Caco-2 (cell line): ENCODE data around the gene ACAP3. TPM values are rescaled to one million over a fixed set of nuclear protein-coding genes. Genes with fewer than 3 reads are reported as not detected.

Experiments
- BruUV-seq: library from RNA; stranded (reverse); fragments of 400-500 nt; replicated peaks from 2 replicates; lab custom pipeline; 2021; lab: Mats Ljungman, UMichigan
- CTCF ChIA-PET: fragments of 300-600 bp; sonication (Branson Sonifier 250); formaldehyde crosslinking; loops from one replicate; lab custom pipeline; 2022; ENCODE audit warnings: antibody characterized with exemption; lab: Charles Lee
- POLR2A ChIA-PET: fragments of 300-600 bp; sonication (Branson Sonifier 250); formaldehyde crosslinking; loops from one replicate; lab custom pipeline; 2022; ENCODE audit warnings: antibody characterized with exemption; lab: Charles Lee
- DNase-seq, 2 experiments: peaks; one replicate each; pipeline versions ENCODE4 v3.0.0 to v3.0.0-alpha.2; 2020 to 2022
- H3K27me3 ChIP-seq: replicated peaks from 2 replicates; pipeline ENCODE4 v1.6.0; 2011; ENCODE audit warnings: low read length; ENCODE audit not compliant: control insufficient read depth, insufficient read depth
- H3K36me3 ChIP-seq: 2 replicates; pipeline ENCODE4 v1.5.1; 2011; ENCODE audit warnings: low read length; ENCODE audit not compliant: control insufficient read depth, insufficient read depth
- H3K4me1 ChIP-seq: fragments of 250-450 bp; sonication (Bioruptor Pico); 2 replicates; pipeline ENCODE4 v1.5.1; 2020; ENCODE audit warnings: mild to moderate bottlenecking
- H3K4me3 ChIP-seq: 2 replicates; pipeline ENCODE4 v1.5.1; 2011; ENCODE audit warnings: low read depth, mild to moderate bottlenecking, control low read depth, low read length
- H3K9me3 ChIP-seq: fragments of 250-450 bp; sonication (Bioruptor Pico); 2 replicates; pipeline ENCODE4 v1.5.1; 2020; ENCODE audit warnings: mild to moderate bottlenecking, moderate library complexity
- H3K27ac Mint-ChIP-seq: one replicate; pipeline ENCODE4 v1.8.0; 2022; ENCODE audit warnings: mixed read lengths; ENCODE audit not compliant: unreplicated experiment
- H3K27me3 Mint-ChIP-seq: one replicate; pipeline ENCODE4 v1.8.0; 2022; ENCODE audit warnings: mixed read lengths; ENCODE audit not compliant: insufficient read depth, unreplicated experiment
- H3K36me3 Mint-ChIP-seq: one replicate; pipeline ENCODE4 v1.8.0; 2022; ENCODE audit warnings: mild to moderate bottlenecking, mixed read lengths; ENCODE audit not compliant: insufficient read depth, unreplicated experiment
- H3K4me1 Mint-ChIP-seq: one replicate; pipeline ENCODE4 v1.8.0; 2022; ENCODE audit warnings: low read depth, mixed read lengths; ENCODE audit not compliant: unreplicated experiment
- H3K4me3 Mint-ChIP-seq: one replicate; pipeline ENCODE4 v1.8.0; 2022; ENCODE audit warnings: mild to moderate bottlenecking, moderate library complexity, mixed read lengths; ENCODE audit not compliant: unreplicated experiment
- H3K9me3 Mint-ChIP-seq: one replicate; pipeline ENCODE4 v1.8.0; 2022; ENCODE audit warnings: mixed read lengths; ENCODE audit not compliant: unreplicated experiment
- CTCF ChIP-seq, 2 experiments: fragments of 200-600 bp in 1 of 2; IDR thresholded peaks; 1 replicate in 1 of 2; 2 replicates in 1 of 2; pipeline versions ENCODE4 v1.5.1 to v1.8.0; 2011 to 2022; ENCODE audit warnings: antibody characterized with exemption in 1 of 2, control low read depth in 1 of 2, inconsistent platforms in 1 of 2, low read depth in 1 of 2, low read length in 1 of 2, mild to moderate bottlenecking in 1 of 2, moderate library complexity in 1 of 2; ENCODE audit not compliant: insufficient read depth in 1 of 2, severe bottlenecking in 1 of 2, unreplicated experiment in 1 of 2
- intact Hi-C: fragments of 100-400 bp; cut with micrococcal nuclease; formaldehyde crosslinking; loops from one replicate; pipeline ENCODE4 v1.10.0; 2022; ENCODE audit not compliant: unreplicated experiment
- total RNA-seq: library from RNA; stranded (reverse); gene quantifications from 2 replicates; pipeline ENCODE4 v1.2.3, GENCODE V29; 2022

ACAP3 gene
- total RNA-seq, 1 experiment from 2014 or later: 46.6 TPM

- TF ChIP-seq CTCF (IDR thresholded peaks at IDR 0.05; ENCODE audit: insufficient read depth in 1 of 2, low read depth in 1 of 2, low read length in 1 of 2, severe bottlenecking in 1 of 2, unreplicated experiment in 1 of 2): no peak
- CTCF ChIA-PET: no interaction called here
- no peak overlapping the region for H3K27ac Mint-ChIP-seq
- H3K4me3 Mint-ChIP-seq: no peak overlapping the region
- intact Hi-C loops: no loop called here
- H3K4me1 Mint-ChIP-seq: peaks cover 7% of the 10 kb centered on the region
- POLR2A ChIA-PET: no interaction called here
- Histone ChIP-seq H3K9me3 (no peaks in the 10 kb centered on the region), H3K27me3 (no peaks in the 10 kb centered on the region), H3K4me1 (0 out of 2 replicates have a peak, but pooled peaks cover 5% of the 10 kb centered on the region), H3K36me3 (no peaks in the 10 kb centered on the region), H3K4me3 (no peak overlapping the region)
- H3K36me3 Mint-ChIP-seq: peaks cover 56% of the 10 kb centered on the region
- no peaks in the 10 kb centered on the region for H3K27me3 Mint-ChIP-seq
- H3K9me3 Mint-ChIP-seq: no peaks in the 10 kb centered on the region
- no TSS peak for BruUV-seq
- no peak for DNase-seq
Measured at GRCh38 chr1:1320666-1321448, 13.1 kb upstream of the ACAP3 start.

GRCh38 chr1:1319646-1319941, 11.9 kb upstream of the ACAP3 start:
- no TSS peak for BruUV-seq

More at GRCh38 chr1:1319646-1319941, 11.9 kb upstream of the ACAP3 start:
- H3K4me3 ChIP-seq: no peak overlapping the region
- Mint-ChIP-seq H3K4me1 (peaks cover 13% of the 10 kb centered on the region), H3K27me3 (no peaks in the 10 kb centered on the region), H3K36me3 (peaks cover 68% of the 10 kb centered on the region), H3K27ac (peak overlapping the region; percentile 45), H3K4me3 (no peak overlapping the region), H3K9me3 (no peaks in the 10 kb centered on the region)
- ChIA-PET CTCF (no interaction called here), POLR2A (no interaction called here)
- no peaks in the 10 kb centered on the region for H3K9me3 ChIP-seq
- no peak for DNase-seq
- no peaks in the 10 kb centered on the region for H3K4me1 ChIP-seq
- TF ChIP-seq CTCF (IDR thresholded peaks at IDR 0.05; ENCODE audit: insufficient read depth in 1 of 2, low read depth in 1 of 2, low read length in 1 of 2, severe bottlenecking in 1 of 2, unreplicated experiment in 1 of 2): no peak
- intact Hi-C loops: no loop called here
- no peaks in the 10 kb centered on the region; the same call in 1 of the 2 replicates for H3K36me3 ChIP-seq
- no peaks in the 10 kb centered on the region for H3K27me3 ChIP-seq
